NCI-H748 treated with DMSO at 0.1 percent for 48 hours (cell line): Measurements from ENCODE around the gene TEX38.
A peak's percentile ranks its signal among the peaks of the same experiment; 100 is the strongest.
"Not testable (repeated sequence)": the region's sequence is repeated elsewhere in the genome, so short reads cannot be mapped to it uniquely, and the experiment has no call there.

ENCODE experiments used
- DNase-seq: peaks from one replicate; lab custom pipeline; 2025; lab: John Stamatoyannopoulos, UW

Gene TEX38

GRCh38 chr1:46655848-46656247 lies 15.8 kb upstream of the TEX38 start:
- no peak for DNase-seq

- DNase-seq, result no peak
Measured at GRCh38 chr1:46656643-46657042, 15.0 kb upstream of the TEX38 start.

GRCh38 chr1:46657775-46658174 lies 13.9 kb upstream of the TEX38 start:
- DNase-seq, result no peak

- no peak for DNase-seq
Measured at GRCh38 chr1:46659307-46659870, 12.3 kb upstream of the TEX38 start.

- DNase-seq, result not testable (repeated sequence)
Measured at GRCh38 chr1:46660116-46660515, 11.5 kb upstream of the TEX38 start.

GRCh38 chr1:46662919-46663318 lies 8.7 kb upstream of the TEX38 start:
- DNase-seq, result not testable (repeated sequence)

- DNase-seq, result no peak
Measured at GRCh38 chr1:46665983-46666382, 5.7 kb upstream of the TEX38 start.

- peak; percentile 33 for DNase-seq
Measured at GRCh38 chr1:46667782-46668760, 3.6 kb upstream of the TEX38 start, which contains the start of gene ATPAF1. Gene ATPAF1 (minus strand): TSS chr1:46668364. CDS start chr1:46668322, 42 bp downstream.

- no peak for DNase-seq
Measured at GRCh38 chr1:46670134-46670533, 1.5 kb upstream of the TEX38 start.

- DNase-seq, result no peak
Measured at GRCh38 chr1:46672696-46673095, 1.0 kb downstream of the TEX38 start.

GRCh38 chr1:46673749-46674182 lies 2.1 kb downstream of the TEX38 start:
- no peak for DNase-seq

- DNase-seq, result no peak
Measured at GRCh38 chr1:46675549-46676314, 4.1 kb downstream of the TEX38 start.

GRCh38 chr1:46676531-46676930 lies 4.9 kb downstream of the TEX38 start:
- DNase-seq, result no peak

GRCh38 chr1:46677339-46677738 lies 5.7 kb downstream of the TEX38 start:
- DNase-seq, result no peak

- DNase-seq, result no peak
Measured at GRCh38 chr1:46679789-46680573, 8.3 kb downstream of the TEX38 start.

- DNase-seq, result no peak
Measured at GRCh38 chr1:46681333-46682034, 9.8 kb downstream of the TEX38 start.

GRCh38 chr1:46682064-46682463 lies 10.4 kb downstream of the TEX38 start:
- no peak for DNase-seq

GRCh38 chr1:46684670-46685069 lies 13.0 kb downstream of the TEX38 start:
- DNase-seq, result no peak

GRCh38 chr1:46686255-46686654 lies 14.6 kb downstream of the TEX38 start:
- DNase-seq, result no peak

GRCh38 chr1:46687093-46687659 lies 15.5 kb downstream of the TEX38 start:
- no peak for DNase-seq
